ENCODE data around the gene SEMA4B. TPM values are rescaled to one million over a fixed set of nuclear protein-coding genes. Genes with fewer than 3 reads are reported as not detected.

SEMA4B gene
- polyA plus RNA-seq, 3 donors = 13.2 to 65.0 (median 22.0) TPM

GRCh38 chr15:90151989-90152645, 49.0 kb upstream of the SEMA4B start:
- Histone ChIP-seq H3K79me2 (ENCODE audit: insufficient read depth, low read length) (no peaks in the 10 kb centered on the region), H3K9me3 (replicated peaks in 1 of 2; ENCODE audit: control insufficient read depth in 1 of 2, insufficient read depth in 1 of 2, low read length in 2 of 2) (no peaks in the 10 kb centered on the region), H3K4me1 (ENCODE audit: control insufficient read depth in 1 of 2, insufficient read depth in 2 of 2, low read length in 2 of 2) (peaks cover 8 to 14% of the 10 kb centered on the region in 2 donors), H3K4me2 (replicated peaks; ENCODE audit: extremely low read depth, low read length, poor library complexity, severe bottlenecking) (no peak overlapping the region), H3K27ac (ENCODE audit: low read depth in 1 of 2, low read length in 2 of 2) (no peak overlapping the region), H2AFZ (ENCODE audit: insufficient read depth, low read depth, low read length, poor library complexity, severe bottlenecking) (no peak overlapping the region), H4K20me1 (ENCODE audit: insufficient read depth, low read length) (no peaks in the 10 kb centered on the region), H3K27me3 (ENCODE audit: control insufficient read depth in 2 of 2, insufficient read depth in 2 of 2, low read length in 2 of 2) (no peaks in the 10 kb centered on the region), H3K36me3 (replicated peaks in 1 of 2; ENCODE audit: control insufficient read depth in 1 of 2, insufficient read depth in 2 of 2, low read length in 2 of 2) (no peaks in the 10 kb centered on the region), H3K4me3 (replicated peaks in 1 of 3; ENCODE audit: low read depth in 2 of 3, low read length in 3 of 3) (no peak overlapping the region), H3K9ac (ENCODE audit: insufficient read depth, low read length, poor library complexity, severe bottlenecking) (no peak overlapping the region)
- Mint-ChIP-seq H3K27ac (no peak overlapping the region), H3K4me3 (no peak overlapping the region), H3K4me1 (peaks cover 9% of the 10 kb centered on the region), H3K36me3 (no peaks in the 10 kb centered on the region), H3K9me3 (peaks cover 0 to 3% (median 0%) of the 10 kb centered on the region in 7 donors), H3K27me3 (ENCODE audit: low read depth in 3 of 3) (peaks cover 2 to 4% (median 3%) of the 10 kb centered on the region in 3 donors)
- TF ChIP-seq CTCF (IDR thresholded peaks at IDR 0.05) = no peak
- 95% methylated on average over 7 of the region's 10 CpGs for WGBS (ENCODE audit: insufficient coverage)
- DNase-seq = no peak
- intact Hi-C loops (cut with micrococcal nuclease) = no loop called here

GRCh38 chr15:90153658-90154057, 47.5 kb upstream of the SEMA4B start:
- intact Hi-C loops (cut with micrococcal nuclease) = no loop called here
- no peaks in the 10 kb centered on the region for H3K36me3 Mint-ChIP-seq
- Histone ChIP-seq H3K27ac (ENCODE audit: low read depth in 1 of 2, low read length in 2 of 2) (no peak overlapping the region), H3K79me2 (ENCODE audit: insufficient read depth, low read length) (no peaks in the 10 kb centered on the region), H3K4me2 (replicated peaks; ENCODE audit: extremely low read depth, low read length, poor library complexity, severe bottlenecking) (no peak overlapping the region), H3K9me3 (replicated peaks in 1 of 2; ENCODE audit: control insufficient read depth in 1 of 2, insufficient read depth in 1 of 2, low read length in 2 of 2) (no peaks in the 10 kb centered on the region), H4K20me1 (ENCODE audit: insufficient read depth, low read length) (no peaks in the 10 kb centered on the region), H3K9ac (ENCODE audit: insufficient read depth, low read length, poor library complexity, severe bottlenecking) (no peak overlapping the region), H3K4me3 (replicated peaks in 1 of 3; ENCODE audit: low read depth in 2 of 3, low read length in 3 of 3) (no peak overlapping the region), H3K27me3 (ENCODE audit: control insufficient read depth in 2 of 2, insufficient read depth in 2 of 2, low read length in 2 of 2) (no peaks in the 10 kb centered on the region), H3K36me3 (replicated peaks in 1 of 2; ENCODE audit: control insufficient read depth in 1 of 2, insufficient read depth in 2 of 2, low read length in 2 of 2) (no peaks in the 10 kb centered on the region), H2AFZ (ENCODE audit: insufficient read depth, low read depth, low read length, poor library complexity, severe bottlenecking) (no peak overlapping the region), H3K4me1 (ENCODE audit: control insufficient read depth in 1 of 2, insufficient read depth in 2 of 2, low read length in 2 of 2) (peaks cover 17 to 29% of the 10 kb centered on the region in 2 donors)
- peaks cover 2 to 4% (median 3%) of the 10 kb centered on the region in 3 donors for H3K27me3 Mint-ChIP-seq (ENCODE audit: low read depth in 3 of 3)
- no peak overlapping the region for H3K4me3 Mint-ChIP-seq
- H3K27ac Mint-ChIP-seq = no peak overlapping the region
- TF ChIP-seq CTCF (IDR thresholded peaks at IDR 0.05) = no peak
- 96% methylated on average over 3 of the region's 6 CpGs for WGBS (ENCODE audit: insufficient coverage)
- peaks cover 20% of the 10 kb centered on the region for H3K4me1 Mint-ChIP-seq
- DNase-seq = no peak
- peaks cover 0 to 2% (median 0%) of the 10 kb centered on the region in 7 donors for H3K9me3 Mint-ChIP-seq
